UCSD-AML1 (cell line): ENCODE data around the gene TBC1D17.

Experiments
- DNase-seq: peaks from one replicate; lab custom pipeline; 2025; ENCODE audit not compliant: unreplicated experiment; lab: John Stamatoyannopoulos, UW

Gene TBC1D17

GRCh38 chr19:49875857-49876421 lies 1.6 kb upstream of the TBC1D17 start:
- DNase-seq, result peak; percentile 65

- peak; percentile 98 for DNase-seq
Observed at GRCh38 chr19:49876422-49877019, 981 bp upstream of the TBC1D17 start.

GRCh38 chr19:49877879-49878743 lies 609 bp downstream of the TBC1D17 start:
- DNase-seq, result peak; percentile 98

- DNase-seq, result no peak
Observed at GRCh38 chr19:49878744-49879070, 1.2 kb downstream of the TBC1D17 start.

- no peak for DNase-seq
Observed at GRCh38 chr19:49879243-49879963, 1.9 kb downstream of the TBC1D17 start.

- DNase-seq, result no peak
Observed at GRCh38 chr19:49880162-49880869, 2.8 kb downstream of the TBC1D17 start.

- no peak for DNase-seq
Observed at GRCh38 chr19:49881186-49881585, 3.7 kb downstream of the TBC1D17 start.

- DNase-seq, result no peak
Observed at GRCh38 chr19:49881672-49882394, 4.3 kb downstream of the TBC1D17 start.

GRCh38 chr19:49882643-49883042 lies 5.1 kb downstream of the TBC1D17 start:
- no peak for DNase-seq

GRCh38 chr19:49883094-49883493 lies 5.6 kb downstream of the TBC1D17 start:
- DNase-seq, result no peak

GRCh38 chr19:49884109-49884508 lies 6.6 kb downstream of the TBC1D17 start:
- DNase-seq, result no peak

- DNase-seq, result no peak
Observed at GRCh38 chr19:49884760-49885159, 7.3 kb downstream of the TBC1D17 start.

GRCh38 chr19:49887037-49887664 lies 9.6 kb downstream of the TBC1D17 start:
- no peak for DNase-seq

- no peak for DNase-seq
Observed at GRCh38 chr19:49887665-49888509, 10.4 kb downstream of the TBC1D17 start.

- no peak for DNase-seq
Observed at GRCh38 chr19:49888510-49888824, 11.0 kb downstream of the TBC1D17 start.

- no peak for DNase-seq
Observed at GRCh38 chr19:49889038-49889686, 11.7 kb downstream of the TBC1D17 start.

- no peak for DNase-seq
Observed at GRCh38 chr19:49889687-49890348, 12.3 kb downstream of the TBC1D17 start.
